A172 (cell line): ENCODE data around the gene TSPAN13. TPM values are rescaled to one million over a fixed set of nuclear protein-coding genes. Genes with fewer than 3 reads are reported as not detected.

Experiments used
- DNase-seq: peaks from one replicate; pipeline ENCODE4 v3.0.0-alpha.2; 2015; ENCODE audit warnings: low spot score
- total RNA-seq: library from RNA; depleted of rRNA; stranded (reverse); fragments of >200 nt; shearing (Covaris generic); gene quantifications from 2 replicates; pipeline ENCODE4 v1.2.3, GENCODE V29; 2014

Gene TSPAN13
- total RNA-seq, 1 experiment from 2014 or later: 2.4 TPM

GRCh38 chr7:16774986-16775385, 21.4 kb downstream of the TSPAN13 start:
- DNase-seq: no peak

- DNase-seq: no peak
Measured at GRCh38 chr7:16776053-16776452, 22.5 kb downstream of the TSPAN13 start.

GRCh38 chr7:16778476-16778875, 24.9 kb downstream of the TSPAN13 start:
- DNase-seq: no peak

GRCh38 chr7:16779051-16779450, 25.5 kb downstream of the TSPAN13 start:
- DNase-seq: no peak

GRCh38 chr7:16780596-16780995, 27.0 kb downstream of the TSPAN13 start:
- DNase-seq: no peak

GRCh38 chr7:16785321-16785720, 31.8 kb downstream of the TSPAN13 start:
- no peak for DNase-seq

- no peak for DNase-seq
Measured at GRCh38 chr7:16785846-16786245, 32.3 kb downstream of the TSPAN13 start.

GRCh38 chr7:16786257-16786656, 32.7 kb downstream of the TSPAN13 start:
- no peak for DNase-seq

GRCh38 chr7:16787127-16787526, 33.6 kb downstream of the TSPAN13 start:
- DNase-seq: no peak

GRCh38 chr7:16791071-16791470, 37.5 kb downstream of the TSPAN13 start:
- no peak for DNase-seq

- DNase-seq: no peak
Measured at GRCh38 chr7:16791905-16792698, 38.5 kb downstream of the TSPAN13 start.

- no peak for DNase-seq
Measured at GRCh38 chr7:16794986-16795385, 41.4 kb downstream of the TSPAN13 start.

GRCh38 chr7:16795624-16796023, 42.1 kb downstream of the TSPAN13 start:
- DNase-seq: no peak

- peak; percentile 84 for DNase-seq
Measured at GRCh38 chr7:16801111-16801542, 47.6 kb downstream of the TSPAN13 start.

GRCh38 chr7:16801579-16801978, 48.0 kb downstream of the TSPAN13 start:
- DNase-seq: no peak

- DNase-seq: no peak
Measured at GRCh38 chr7:16803125-16803524, 49.6 kb downstream of the TSPAN13 start.

GRCh38 chr7:16803881-16804673, 50.5 kb downstream of the TSPAN13 start:
- no peak for DNase-seq

GRCh38 chr7:16804674-16805439, 51.3 kb downstream of the TSPAN13 start, which contains the start of gene AGR2:
TSS of gene AGR2 (minus strand) at chr7:16804999. CDS start at chr7:16801796, 3,203 bp downstream.
- no peak for DNase-seq

- no peak for DNase-seq
Measured at GRCh38 chr7:16805441-16805840, 51.9 kb downstream of the TSPAN13 start.

GRCh38 chr7:16810112-16810511, 56.6 kb downstream of the TSPAN13 start:
- no peak for DNase-seq

GRCh38 chr7:16810573-16810972, 57.0 kb downstream of the TSPAN13 start:
- no peak for DNase-seq

GRCh38 chr7:16811551-16811950, 58.0 kb downstream of the TSPAN13 start:
- peak; percentile 48 for DNase-seq
